Measurements from ENCODE around the gene SMARCC2.

DNA sequence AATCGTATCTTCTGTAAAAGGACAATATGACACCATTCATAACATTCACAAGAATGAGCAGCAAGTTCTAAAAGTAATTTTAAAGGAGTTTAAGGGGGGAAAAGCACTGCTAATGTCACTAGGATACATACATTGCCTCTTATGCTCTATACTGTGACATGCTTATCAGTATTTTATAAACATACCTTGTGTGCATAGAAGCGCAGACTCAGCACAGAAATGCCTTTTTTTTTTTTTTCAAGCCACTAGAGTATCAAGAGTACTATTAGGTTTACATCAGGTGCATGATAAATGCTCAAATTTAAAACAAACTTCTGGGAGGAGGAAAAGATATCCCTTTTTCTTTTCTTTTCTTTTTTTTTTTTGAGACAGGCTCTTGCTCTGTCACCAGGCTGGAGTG lies 13.6 kb upstream of the SMARCC2 start:
- TF ChIP-seq TAF1 (IDR thresholded peaks at IDR 0.05; ENCODE audit: borderline replicate concordance, insufficient read depth, low read length) (no peak), POLR2AphosphoS5 (IDR thresholded peaks at IDR 0.05; ENCODE audit: low read depth, low read length) (no peak), SIN3A (IDR thresholded peaks at IDR 0.05; ENCODE audit: borderline replicate concordance, insufficient read depth, low read length) (no peak)
- TF ChIP-seq, protein P1, sequence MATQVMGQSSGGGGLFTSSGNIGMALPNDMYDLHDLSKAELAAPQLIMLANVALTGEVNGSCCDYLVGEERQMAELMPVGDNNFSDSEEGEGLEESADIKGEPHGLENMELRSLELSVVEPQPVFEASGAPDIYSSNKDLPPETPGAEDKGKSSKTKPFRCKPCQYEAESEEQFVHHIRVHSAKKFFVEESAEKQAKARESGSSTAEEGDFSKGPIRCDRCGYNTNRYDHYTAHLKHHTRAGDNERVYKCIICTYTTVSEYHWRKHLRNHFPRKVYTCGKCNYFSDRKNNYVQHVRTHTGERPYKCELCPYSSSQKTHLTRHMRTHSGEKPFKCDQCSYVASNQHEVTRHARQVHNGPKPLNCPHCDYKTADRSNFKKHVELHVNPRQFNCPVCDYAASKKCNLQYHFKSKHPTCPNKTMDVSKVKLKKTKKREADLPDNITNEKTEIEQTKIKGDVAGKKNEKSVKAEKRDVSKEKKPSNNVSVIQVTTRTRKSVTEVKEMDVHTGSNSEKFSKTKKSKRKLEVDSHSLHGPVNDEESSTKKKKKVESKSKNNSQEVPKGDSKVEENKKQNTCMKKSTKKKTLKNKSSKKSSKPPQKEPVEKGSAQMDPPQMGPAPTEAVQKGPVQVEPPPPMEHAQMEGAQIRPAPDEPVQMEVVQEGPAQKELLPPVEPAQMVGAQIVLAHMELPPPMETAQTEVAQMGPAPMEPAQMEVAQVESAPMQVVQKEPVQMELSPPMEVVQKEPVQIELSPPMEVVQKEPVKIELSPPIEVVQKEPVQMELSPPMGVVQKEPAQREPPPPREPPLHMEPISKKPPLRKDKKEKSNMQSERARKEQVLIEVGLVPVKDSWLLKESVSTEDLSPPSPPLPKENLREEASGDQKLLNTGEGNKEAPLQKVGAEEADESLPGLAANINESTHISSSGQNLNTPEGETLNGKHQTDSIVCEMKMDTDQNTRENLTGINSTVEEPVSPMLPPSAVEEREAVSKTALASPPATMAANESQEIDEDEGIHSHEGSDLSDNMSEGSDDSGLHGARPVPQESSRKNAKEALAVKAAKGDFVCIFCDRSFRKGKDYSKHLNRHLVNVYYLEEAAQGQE (IDR thresholded peaks at IDR 0.05; ENCODE audit: insufficient read depth in 1 of 2, low read depth in 2 of 2, low read length in 2 of 2): no peak
